ENCODE data around the gene IL19.

IL19 gene

GRCh38 chr1:206744683-206745082 lies 25.9 kb upstream of the IL19 start:
- H3K9me3 ChIP-seq (ENCODE audit: insufficient read depth, low read depth, low read length): no peaks in the 10 kb centered on the region
- H2BK12ac ChIP-seq (ENCODE audit: low read length): no peak overlapping the region
- H4K91ac ChIP-seq (ENCODE audit: low read depth, low read length): no peak overlapping the region
- H3K23ac ChIP-seq (ENCODE audit: low read length): no peak overlapping the region
- H3K14ac ChIP-seq (ENCODE audit: low read length): no peak overlapping the region
- no peak overlapping the region for H2BK120ac ChIP-seq (ENCODE audit: insufficient read depth, low read length, poor library complexity)
- H2BK5ac ChIP-seq (ENCODE audit: low read depth, low read length, poor library complexity): no peak overlapping the region
- peak in 1 of 2 donors; percentile 16 for DNase-seq
- H3K27me3 ChIP-seq (ENCODE audit: insufficient read depth, low read length): no peaks in the 10 kb centered on the region
- no peaks in the 10 kb centered on the region for H3K79me2 ChIP-seq (ENCODE audit: control insufficient read depth, insufficient read depth, low read length, poor library complexity)
- no peak overlapping the region for H3K27ac ChIP-seq (ENCODE audit: low read depth, low read length)
- H4K12ac ChIP-seq (ENCODE audit: low read depth, low read length): no peak overlapping the region
- H3K79me1 ChIP-seq (ENCODE audit: low read length): no peaks in the 10 kb centered on the region
- H3K18ac ChIP-seq (ENCODE audit: low read length): no peak overlapping the region
- no peaks in the 10 kb centered on the region for H3K36me3 ChIP-seq (ENCODE audit: control insufficient read depth in 1 of 2, insufficient read depth in 2 of 2, low read length in 2 of 2)
- H3K4me2 ChIP-seq (ENCODE audit: low read length): no peak overlapping the region
- H3K9ac ChIP-seq (ENCODE audit: low read length): no peak overlapping the region
- H4K8ac ChIP-seq (ENCODE audit: low read depth, low read length): no peak overlapping the region
- no peak overlapping the region for H2AK5ac ChIP-seq (ENCODE audit: low read length)
- no CpG with 5 or more reads among the region's 4 CpGs for WGBS (ENCODE audit: extremely low coverage, insufficient coverage, insufficient read length)
- H2AFZ ChIP-seq (ENCODE audit: insufficient read depth, low read length, poor library complexity): no peak overlapping the region
- H3K4me3 ChIP-seq (ENCODE audit: low read depth, low read length): no peak overlapping the region
- peaks cover 0 to 2% of the 10 kb centered on the region in 2 experiments for H3K4me1 ChIP-seq (ENCODE audit: control insufficient read depth in 1 of 2, insufficient read depth in 2 of 2, low read length in 2 of 2)
- no peak overlapping the region for H3K4ac ChIP-seq (ENCODE audit: low read depth, low read length)

GRCh38 chr1:206745301-206745700 lies 25.3 kb upstream of the IL19 start:
- H3K23ac ChIP-seq (ENCODE audit: low read length): no peak overlapping the region
- H4K12ac ChIP-seq (ENCODE audit: low read depth, low read length): no peak overlapping the region
- no peaks in the 10 kb centered on the region for H3K27me3 ChIP-seq (ENCODE audit: insufficient read depth, low read length)
- no peak overlapping the region for H4K91ac ChIP-seq (ENCODE audit: low read depth, low read length)
- H3K4me3 ChIP-seq (ENCODE audit: low read depth, low read length): no peak overlapping the region
- H2BK5ac ChIP-seq (ENCODE audit: low read depth, low read length, poor library complexity): no peak overlapping the region
- no peak overlapping the region for H2BK120ac ChIP-seq (ENCODE audit: insufficient read depth, low read length, poor library complexity)
- no peak overlapping the region for H3K4me2 ChIP-seq (ENCODE audit: low read length)
- H3K36me3 ChIP-seq (ENCODE audit: control insufficient read depth in 1 of 2, insufficient read depth in 2 of 2, low read length in 2 of 2): no peaks in the 10 kb centered on the region
- no CpG with 5 or more reads among the region's 1 CpG for WGBS (ENCODE audit: extremely low coverage, insufficient coverage, insufficient read length)
- no peaks in the 10 kb centered on the region for H3K9me3 ChIP-seq (ENCODE audit: insufficient read depth, low read depth, low read length)
- H4K8ac ChIP-seq (ENCODE audit: low read depth, low read length): no peak overlapping the region
- no peak for DNase-seq
- H3K18ac ChIP-seq (ENCODE audit: low read length): no peak overlapping the region
- no peak overlapping the region for H3K4ac ChIP-seq (ENCODE audit: low read depth, low read length)
- H3K14ac ChIP-seq (ENCODE audit: low read length): no peak overlapping the region
- no peak overlapping the region for H2AFZ ChIP-seq (ENCODE audit: insufficient read depth, low read length, poor library complexity)
- no peaks in the 10 kb centered on the region for H3K79me2 ChIP-seq (ENCODE audit: control insufficient read depth, insufficient read depth, low read length, poor library complexity)
- H3K4me1 ChIP-seq (ENCODE audit: control insufficient read depth in 1 of 2, insufficient read depth in 2 of 2, low read length in 2 of 2): no peaks in the 10 kb centered on the region
- no peak overlapping the region for H2BK12ac ChIP-seq (ENCODE audit: low read length)
- no peak overlapping the region for H3K9ac ChIP-seq (ENCODE audit: low read length)
- H3K27ac ChIP-seq (ENCODE audit: low read depth, low read length): no peak overlapping the region
- no peaks in the 10 kb centered on the region for H3K79me1 ChIP-seq (ENCODE audit: low read length)
- H2AK5ac ChIP-seq (ENCODE audit: low read length): no peak overlapping the region

DNA sequence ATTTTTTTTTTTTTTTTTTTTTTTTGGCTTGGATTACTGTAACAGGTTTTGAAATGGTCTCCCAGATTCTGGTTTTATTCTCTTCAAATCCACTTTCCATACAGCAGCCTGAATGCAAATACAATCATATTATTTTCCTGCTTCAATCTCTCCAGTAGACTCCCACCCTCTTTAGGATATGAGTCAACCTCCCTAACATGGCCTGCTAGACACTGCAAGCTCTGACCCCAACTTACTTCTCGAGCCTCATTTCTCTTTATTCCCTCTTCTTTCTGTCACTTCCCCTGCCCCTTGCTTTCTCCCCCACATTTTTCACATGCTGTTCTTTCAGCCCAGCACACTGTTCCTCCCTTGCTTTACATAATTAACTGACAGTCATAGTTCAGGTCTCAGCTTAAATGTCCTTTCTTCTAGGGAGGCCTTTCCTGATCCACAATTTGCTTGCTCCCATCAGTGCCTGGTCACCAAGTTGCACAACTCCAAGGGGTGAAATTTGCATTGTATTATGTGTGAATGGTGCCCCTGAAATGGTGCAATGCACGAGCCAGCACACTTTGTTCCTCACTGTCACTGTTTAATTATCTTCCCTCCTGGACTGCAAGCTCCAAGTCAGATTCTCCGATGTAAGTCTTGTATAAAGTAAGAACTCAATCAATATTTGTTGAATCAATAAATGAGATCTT lies 22.1 kb upstream of the IL19 start:
- no peak overlapping the region for H3K4ac ChIP-seq (ENCODE audit: low read depth, low read length)
- no peak overlapping the region for H4K12ac ChIP-seq (ENCODE audit: low read depth, low read length)
- no peak overlapping the region for H2AK5ac ChIP-seq (ENCODE audit: low read length)
- H3K79me1 ChIP-seq (ENCODE audit: low read length): no peaks in the 10 kb centered on the region
- H3K79me2 ChIP-seq (ENCODE audit: control insufficient read depth, insufficient read depth, low read length, poor library complexity): no peaks in the 10 kb centered on the region
- no peak overlapping the region for H3K4me3 ChIP-seq (ENCODE audit: low read depth, low read length)
- no peak overlapping the region for H2AFZ ChIP-seq (ENCODE audit: insufficient read depth, low read length, poor library complexity)
- no peak overlapping the region for H3K23ac ChIP-seq (ENCODE audit: low read length)
- H4K91ac ChIP-seq (ENCODE audit: low read depth, low read length): no peak overlapping the region
- no peaks in the 10 kb centered on the region for H3K27me3 ChIP-seq (ENCODE audit: insufficient read depth, low read length)
- no peak overlapping the region for H3K4me2 ChIP-seq (ENCODE audit: low read length)
- no peak overlapping the region for H2BK120ac ChIP-seq (ENCODE audit: insufficient read depth, low read length, poor library complexity)
- no peak overlapping the region for H3K18ac ChIP-seq (ENCODE audit: low read length)
- H3K27ac ChIP-seq (ENCODE audit: low read depth, low read length): no peak overlapping the region
- H4K8ac ChIP-seq (ENCODE audit: low read depth, low read length): no peak overlapping the region
- H3K4me1 ChIP-seq (ENCODE audit: control insufficient read depth in 1 of 2, insufficient read depth in 2 of 2, low read length in 2 of 2): no peaks in the 10 kb centered on the region
- H3K36me3 ChIP-seq (ENCODE audit: control insufficient read depth in 1 of 2, insufficient read depth in 2 of 2, low read length in 2 of 2): no peaks in the 10 kb centered on the region
- H2BK5ac ChIP-seq (ENCODE audit: low read depth, low read length, poor library complexity): no peak overlapping the region
- H3K14ac ChIP-seq (ENCODE audit: low read length): no peak overlapping the region
- no peaks in the 10 kb centered on the region for H3K9me3 ChIP-seq (ENCODE audit: insufficient read depth, low read depth, low read length)
- H2BK12ac ChIP-seq (ENCODE audit: low read length): no peak overlapping the region
- WGBS (ENCODE audit: extremely low coverage, insufficient coverage, insufficient read length): no CpG with 5 or more reads among the region's 3 CpGs
- DNase-seq: no peak
- no peak overlapping the region for H3K9ac ChIP-seq (ENCODE audit: low read length)

GRCh38 chr1:206751891-206752290 lies 18.7 kb upstream of the IL19 start:
- Histone ChIP-seq H3K4me1 (ENCODE audit: control insufficient read depth in 1 of 2, insufficient read depth in 2 of 2, low read length in 2 of 2) (no peaks in the 10 kb centered on the region), H2BK12ac (ENCODE audit: low read length) (no peak overlapping the region), H4K12ac (ENCODE audit: low read depth, low read length) (no peak overlapping the region), H3K27ac (ENCODE audit: low read depth, low read length) (no peak overlapping the region), H2AFZ (ENCODE audit: insufficient read depth, low read length, poor library complexity) (no peak overlapping the region), H2BK5ac (ENCODE audit: low read depth, low read length, poor library complexity) (no peak overlapping the region), H3K27me3 (ENCODE audit: insufficient read depth, low read length) (no peaks in the 10 kb centered on the region), H3K9me3 (ENCODE audit: insufficient read depth, low read depth, low read length) (no peaks in the 10 kb centered on the region), H2AK5ac (ENCODE audit: low read length) (no peak overlapping the region), H3K79me2 (ENCODE audit: control insufficient read depth, insufficient read depth, low read length, poor library complexity) (no peaks in the 10 kb centered on the region), H3K18ac (ENCODE audit: low read length) (no peak overlapping the region), H3K79me1 (ENCODE audit: low read length) (no peaks in the 10 kb centered on the region), H3K4ac (ENCODE audit: low read depth, low read length) (no peak overlapping the region), H3K23ac (ENCODE audit: low read length) (no peak overlapping the region), H3K9ac (ENCODE audit: low read length) (no peak overlapping the region), H4K8ac (ENCODE audit: low read depth, low read length) (no peak overlapping the region), H4K91ac (ENCODE audit: low read depth, low read length) (no peak overlapping the region), H3K36me3 (ENCODE audit: control insufficient read depth in 1 of 2, insufficient read depth in 2 of 2, low read length in 2 of 2) (no peaks in the 10 kb centered on the region), H3K14ac (ENCODE audit: low read length) (no peak overlapping the region), H3K4me3 (ENCODE audit: low read depth, low read length) (no peak overlapping the region), H2BK120ac (ENCODE audit: insufficient read depth, low read length, poor library complexity) (no peak overlapping the region), H3K4me2 (ENCODE audit: low read length) (no peak overlapping the region)
- DNase-seq: no peak
- no CpG with 5 or more reads among the region's 5 CpGs for WGBS (ENCODE audit: extremely low coverage, insufficient coverage, insufficient read length)

All from trophoblast cell (in vitro differentiated cells and primary cell).